NCI-H2081 treated with DMSO at 0.1 percent for 48 hours (cell line): ENCODE results near the gene DES.

Source experiments
- DNase-seq: peaks from one replicate; lab custom pipeline; 2025; lab: John Stamatoyannopoulos, UW

The DES gene

GRCh38 chr2:219419331-219420197, 1.4 kb downstream of the DES start:
- DNase-seq: no peak

GRCh38 chr2:219420687-219421086, 2.5 kb downstream of the DES start:
- DNase-seq: no peak

DNA sequence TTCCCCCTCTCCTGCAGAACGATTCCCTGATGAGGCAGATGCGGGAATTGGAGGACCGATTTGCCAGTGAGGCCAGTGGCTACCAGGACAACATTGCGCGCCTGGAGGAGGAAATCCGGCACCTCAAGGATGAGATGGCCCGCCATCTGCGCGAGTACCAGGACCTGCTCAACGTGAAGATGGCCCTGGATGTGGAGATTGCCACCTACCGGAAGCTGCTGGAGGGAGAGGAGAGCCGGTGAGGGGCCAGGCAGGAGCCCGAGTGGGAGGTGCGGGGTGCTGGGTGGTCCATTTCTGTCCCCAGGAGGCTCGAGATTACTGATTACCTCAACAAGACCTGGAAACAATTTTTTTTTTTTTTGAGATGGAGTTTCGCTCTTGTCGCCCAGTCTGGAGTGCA, 3.1 kb downstream of the DES start:
- DNase-seq: no peak

DNA sequence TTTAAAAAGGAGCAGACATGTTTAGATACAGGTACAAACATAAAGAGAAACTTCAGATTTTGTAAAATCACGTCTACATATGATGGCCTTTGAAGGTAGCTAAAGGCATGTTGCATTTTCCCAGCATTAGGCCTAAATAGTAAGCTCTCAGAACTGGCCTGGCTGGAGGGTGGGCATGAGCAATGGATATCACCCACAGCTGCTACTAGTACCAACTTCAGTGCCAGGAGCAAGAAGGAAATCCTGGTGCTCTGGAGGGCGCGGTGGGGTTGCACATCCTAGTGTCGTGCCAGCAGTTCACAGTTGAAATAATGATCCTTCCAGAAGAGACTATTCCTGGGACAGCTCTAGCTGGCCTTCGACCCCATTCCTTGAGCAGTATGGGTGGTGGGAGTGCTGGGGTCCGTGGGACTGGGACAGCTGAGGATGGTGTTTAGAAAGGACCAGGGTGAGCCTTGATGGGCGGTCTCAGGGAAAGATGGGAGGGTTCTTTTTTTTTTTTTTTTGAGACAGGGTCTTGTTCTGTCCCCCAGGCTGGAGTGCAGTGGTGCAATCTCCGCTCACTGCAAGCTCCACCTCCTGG, 4.9 kb downstream of the DES start:
- no peak for DNase-seq

DNA sequence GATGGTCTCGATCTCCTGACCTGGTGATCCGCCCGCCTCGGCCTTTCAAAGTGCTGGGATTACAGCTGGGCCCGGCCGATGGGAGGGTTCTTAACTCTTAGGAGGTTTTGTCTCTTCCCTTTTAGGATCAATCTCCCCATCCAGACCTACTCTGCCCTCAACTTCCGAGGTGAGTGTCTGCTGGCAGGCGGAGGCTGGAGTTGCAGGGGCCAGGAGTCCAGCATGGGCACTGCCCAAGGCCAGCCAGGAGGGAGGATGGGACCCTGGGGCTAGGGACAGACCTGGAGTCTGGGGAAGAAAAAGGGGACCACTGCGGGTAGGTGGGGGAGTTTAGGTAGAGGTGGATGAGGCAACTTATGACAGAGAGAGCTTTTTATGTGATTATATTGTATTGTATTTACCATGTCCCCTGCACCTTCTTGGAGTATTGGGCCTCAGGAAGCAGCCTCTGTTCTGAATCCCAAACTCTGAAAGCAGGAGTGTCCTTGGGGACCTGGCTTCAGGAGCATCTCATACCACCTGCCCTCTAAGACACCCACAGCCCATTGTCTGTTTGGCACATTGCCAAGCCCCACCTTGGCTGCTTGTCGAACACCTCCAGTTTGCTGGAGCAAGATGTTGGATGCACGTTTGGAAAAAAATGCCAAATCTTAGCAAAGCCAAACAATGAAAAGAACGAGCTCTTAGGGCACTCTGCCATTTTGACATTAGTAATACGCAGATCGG, 5.6 kb downstream of the DES start:
- DNase-seq: no peak

DNA sequence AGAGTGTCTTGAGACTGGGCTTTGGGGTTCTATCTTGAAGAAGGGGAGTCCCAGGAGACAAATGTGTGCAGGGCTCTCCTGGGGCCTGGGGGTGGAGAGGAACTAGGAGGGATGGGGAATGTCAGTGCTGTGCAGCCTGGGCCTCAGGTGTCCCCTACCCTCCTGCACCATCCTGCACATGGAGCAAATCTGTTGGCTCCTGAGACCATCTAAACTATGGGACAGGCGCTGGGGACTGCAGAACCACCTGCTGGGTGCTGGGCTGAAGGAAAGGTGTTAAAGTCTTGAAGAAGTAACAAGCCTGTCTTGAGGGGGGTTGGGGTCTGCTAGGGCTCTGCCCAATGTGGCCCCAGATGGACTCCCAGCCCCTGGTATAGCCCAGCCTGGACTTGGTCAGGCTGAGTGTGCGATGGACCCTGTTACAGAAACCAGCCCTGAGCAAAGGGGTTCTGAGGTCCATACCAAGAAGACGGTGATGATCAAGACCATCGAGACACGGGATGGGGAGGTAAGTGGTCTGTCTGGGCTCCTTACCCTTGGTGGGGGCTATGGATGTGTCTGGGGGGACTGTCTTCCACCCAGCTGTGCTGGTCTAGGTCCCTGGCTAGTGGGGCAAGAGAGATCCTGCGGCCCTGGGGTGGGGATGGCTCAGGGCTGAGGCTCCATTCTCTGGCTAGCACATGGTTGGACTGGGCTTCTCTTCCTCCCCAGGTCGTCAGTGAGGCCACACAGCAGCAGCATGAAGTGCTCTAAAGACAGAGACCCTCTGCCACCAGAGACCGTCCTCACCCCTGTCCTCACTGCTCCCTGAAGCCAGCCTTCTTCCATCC, 7.3 kb downstream of the DES start:
- no peak for DNase-seq

- no peak for DNase-seq
These were observed 7.9 kb downstream of the DES start for GRCh38 chr2:219426068-219426443.

- no peak for DNase-seq
These were observed 8.5 kb downstream of the DES start for GRCh38 chr2:219426534-219427136.

GRCh38 chr2:219428469-219428868, 10.3 kb downstream of the DES start:
- no peak for DNase-seq

- no peak for DNase-seq
These were observed 11.9 kb downstream of the DES start for GRCh38 chr2:219429958-219430606.

GRCh38 chr2:219430633-219431615, 12.7 kb downstream of the DES start:
- no peak for DNase-seq

GRCh38 chr2:219433666-219434467, 15.7 kb downstream of the DES start:
- no peak for DNase-seq

- no peak for DNase-seq
These were observed 16.2 kb downstream of the DES start for GRCh38 chr2:219434468-219434717.

DNA sequence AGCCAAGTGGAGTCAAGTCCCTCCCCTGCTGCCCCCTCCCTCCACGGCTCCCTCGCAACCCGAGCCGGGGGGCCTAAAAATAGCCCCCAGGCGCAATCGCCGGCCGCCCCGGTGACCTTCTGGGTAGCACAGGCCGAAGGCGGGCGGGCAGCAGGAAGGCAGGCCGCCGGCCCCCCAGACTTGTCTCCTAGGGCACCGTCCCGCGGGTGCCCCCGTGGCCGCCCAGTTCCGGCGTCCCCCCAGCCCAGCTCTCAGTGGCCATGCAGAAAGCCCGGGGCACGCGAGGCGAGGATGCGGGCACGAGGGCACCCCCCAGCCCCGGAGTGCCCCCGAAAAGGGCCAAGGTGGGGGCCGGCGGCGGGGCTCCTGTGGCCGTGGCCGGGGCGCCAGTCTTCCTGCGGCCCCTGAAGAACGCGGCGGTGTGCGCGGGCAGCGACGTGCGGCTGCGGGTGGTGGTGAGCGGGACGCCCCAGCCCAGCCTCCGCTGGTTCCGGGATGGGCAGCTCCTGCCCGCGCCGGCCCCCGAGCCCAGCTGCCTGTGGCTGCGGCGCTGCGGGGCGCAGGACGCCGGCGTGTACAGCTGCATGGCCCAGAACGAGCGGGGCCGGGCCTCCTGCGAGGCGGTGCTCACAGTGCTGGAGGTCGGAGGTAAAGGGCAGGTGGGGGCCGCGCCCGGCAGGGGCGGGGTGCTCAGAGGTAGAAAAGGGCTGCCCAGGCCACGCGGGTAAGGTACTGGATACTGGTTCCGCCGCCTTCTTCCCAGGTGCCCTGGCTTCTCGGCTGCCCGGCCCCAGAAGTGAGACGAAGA, 16.7 kb downstream of the DES start, which contains the start of gene SPEG:
Gene SPEG, plus strand, starts transcription at position 126 of the 808 bp plus-strand sequence. Its CDS starts 135 bp downstream, at position 261.
- no peak for DNase-seq

- no peak for DNase-seq
These were observed 17.5 kb downstream of the DES start for GRCh38 chr2:219435701-219436100.

DNA sequence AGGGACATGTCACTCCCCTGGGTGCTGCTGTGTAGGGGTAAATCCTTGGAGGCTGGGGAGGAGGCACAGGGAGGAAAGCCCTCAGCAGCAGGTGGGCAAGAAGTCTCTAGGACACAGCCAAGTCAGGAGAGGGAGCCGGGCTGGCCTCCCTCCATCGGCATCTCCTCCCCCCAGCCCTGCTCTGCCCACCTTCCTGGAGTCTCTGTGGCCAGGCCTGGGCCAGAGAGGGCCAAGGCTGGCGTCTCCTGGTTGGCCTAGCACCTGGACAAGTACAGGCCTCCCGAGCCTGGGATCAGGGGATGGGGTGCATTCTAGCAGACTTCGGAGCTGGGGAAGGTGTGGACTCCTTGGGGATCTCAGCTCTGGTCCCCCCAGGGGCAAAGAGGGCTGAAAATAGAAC, 18.3 kb downstream of the DES start:
- DNase-seq: no peak

GRCh38 chr2:219437141-219437540, 19.0 kb downstream of the DES start:
- DNase-seq: no peak

DNA sequence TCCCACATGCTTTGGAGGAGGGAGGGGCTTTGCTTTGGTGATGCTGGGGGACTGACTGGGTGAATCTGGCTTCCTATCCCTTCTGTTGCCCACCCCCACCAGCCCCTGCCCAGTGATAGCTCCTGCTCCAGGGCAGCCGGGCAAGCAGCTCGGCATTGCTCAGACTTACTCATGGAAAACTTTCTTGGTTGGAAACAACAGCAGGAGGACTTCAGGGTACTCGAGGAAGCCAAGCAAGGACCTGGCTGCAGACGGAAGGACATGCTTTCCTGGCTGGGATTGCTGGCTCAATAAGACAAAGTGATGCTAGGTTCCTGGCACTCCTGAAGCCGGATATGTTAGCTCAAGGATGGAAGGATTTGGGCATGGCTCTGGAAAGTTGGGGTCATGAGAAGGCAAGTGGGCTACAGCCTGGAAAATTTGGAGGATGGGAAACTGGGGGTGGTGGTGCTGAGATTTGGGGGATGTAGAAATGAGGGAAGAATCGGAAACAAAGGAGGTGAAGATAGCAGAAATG, 19.6 kb downstream of the DES start:
- no peak for DNase-seq
